ENCODE results near the gene EDC3. TPM values are rescaled to one million over a fixed set of nuclear protein-coding genes. Genes with fewer than 3 reads are reported as not detected.

EDC3 gene
- total RNA-seq, 1 experiment from 2014 or later = 45.1 TPM

GRCh38 chr15:74592222-74592621, 103.6 kb downstream of the EDC3 start:
- Histone ChIP-seq H3K4me1 (ENCODE audit: control insufficient read depth in 1 of 2, insufficient read depth in 2 of 2, low read length in 2 of 2) (peaks cover 14 to 18% of the 10 kb centered on the region in 2 experiments), H3K9ac (ENCODE audit: low read length) (no peak overlapping the region), H3K27me3 (ENCODE audit: insufficient read depth, low read length) (no peaks in the 10 kb centered on the region), H2AFZ (ENCODE audit: low read depth, low read length, poor library complexity, severe bottlenecking) (no peak overlapping the region), H3K9me2 (ENCODE audit: insufficient read depth) (no peaks in the 10 kb centered on the region), H3K79me2 (ENCODE audit: insufficient read depth, low read length) (no peaks in the 10 kb centered on the region), H3K36me3 (ENCODE audit: control insufficient read depth in 1 of 2, insufficient read depth in 2 of 2, low read length in 2 of 2) (peaks cover 0 to 6% of the 10 kb centered on the region in 2 experiments; a peak in 2 of 4 replicates), H3K4me2 (ENCODE audit: low read length) (no peak overlapping the region), H3K27ac (ENCODE audit: low read depth, low read length) (no peak overlapping the region), H3K4me3 (replicated peaks in 1 of 2; ENCODE audit: low read depth in 1 of 2, low read length in 2 of 2) (no peak overlapping the region), H3K9me3 (ENCODE audit: control insufficient read depth in 1 of 2, insufficient read depth in 1 of 2, low read depth in 1 of 2, low read length in 2 of 2) (no peaks in the 10 kb centered on the region), H4K20me1 (ENCODE audit: insufficient read depth) (no peaks in the 10 kb centered on the region)
- POLR2A ChIA-PET = no interaction called here
- RAD21 ChIA-PET (ENCODE audit: low non-redundant PET in 1 of 2, low total read pairs in 2 of 2, uncharacterized antibody in 2 of 2, unreplicated experiment in 2 of 2) = no interaction called here
- TF ChIP-seq MAX (IDR thresholded peaks at IDR 0.05) = no peak
- no peak for TF ChIP-seq ZFX (IDR thresholded peaks at IDR 0.05)
- no peak for TF ChIP-seq POLR2A (IDR thresholded peaks at IDR 0.05; ENCODE audit: borderline replicate concordance, extremely low read depth, insufficient read depth, insufficient read length)
- no peak for TF ChIP-seq REST (IDR thresholded peaks at IDR 0.05; ENCODE audit: low read depth)
- TF ChIP-seq EZH2 (IDR thresholded peaks at IDR 0.05) = no peak
- no peak for TF ChIP-seq RAD21 (IDR thresholded peaks at IDR 0.05; ENCODE audit: low read depth)
- no peak for TF ChIP-seq SIN3A (IDR thresholded peaks at IDR 0.05; ENCODE audit: low read depth)
- TF ChIP-seq YY1 (IDR thresholded peaks at IDR 0.05; ENCODE audit: extremely low read depth, insufficient replicate concordance, low read depth, low read length) = no peak
- no peak for TF ChIP-seq CTCF (IDR thresholded peaks at IDR 0.05 in 2 of 3, conservative IDR thresholded peaks at IDR 0.05 in 1 of 3; ENCODE audit: borderline replicate concordance in 1 of 3, insufficient read depth in 1 of 3, low read depth in 2 of 3, low read length in 2 of 3)
- TF ChIP-seq SP1 (IDR thresholded peaks at IDR 0.05; ENCODE audit: low read depth) = no peak
- TF ChIP-seq CBX3 (IDR thresholded peaks at IDR 0.05; ENCODE audit: low read depth) = no peak
- TF ChIP-seq SRF (IDR thresholded peaks at IDR 0.05; ENCODE audit: low read depth) = no peak
- TF ChIP-seq TCF7L2 (IDR thresholded peaks at IDR 0.05; ENCODE audit: borderline replicate concordance, extremely low read depth, insufficient read depth, insufficient read length) = no peak
- TF ChIP-seq EGR1 (IDR thresholded peaks at IDR 0.05; ENCODE audit: low read depth) = no peak
- TF ChIP-seq ATF3 (IDR thresholded peaks at IDR 0.05) = no peak
- intact Hi-C loops (cut with micrococcal nuclease) = no loop called here
- no TSS peak for BruUV-seq (replicated peaks)
- ATAC-seq (no peak), DNase-seq (ENCODE audit: low read depth, low spot score) (no peak)
- CTCF ChIA-PET = no interaction called here
